KMS-11 (cell line): ENCODE data around the gene KCNQ1OT1.

Experiments
- H2AFZ ChIP-seq: fragments of 200-600 bp; sonication (generic); 2 replicates; pipeline ENCODE4 v1.6.1; 2016; ENCODE audit warnings: antibody characterized with exemption, mixed run types, low read depth
- H3K27ac ChIP-seq: fragments of 200-600 bp; sonication (generic); 2 replicates; pipeline ENCODE4 v1.6.1; 2016; ENCODE audit warnings: mild to moderate bottlenecking, mixed run types
- H3K27me3 ChIP-seq: fragments of 200-600 bp; sonication (generic); 2 replicates; pipeline ENCODE4 v1.6.1; 2017; ENCODE audit warnings: mild to moderate bottlenecking, low read depth, mixed run types, moderate library complexity; ENCODE audit not compliant: insufficient read depth
- H3K36me3 ChIP-seq: fragments of 200-600 bp; sonication (generic); 2 replicates; pipeline ENCODE4 v1.6.1; 2017; ENCODE audit warnings: mild to moderate bottlenecking, mixed run types; ENCODE audit not compliant: insufficient read depth
- H3K4me1 ChIP-seq: fragments of 200-600 bp; sonication (generic); 2 replicates; pipeline ENCODE4 v1.6.1; 2016; ENCODE audit warnings: mild to moderate bottlenecking, low read depth, mixed run types; ENCODE audit not compliant: poor library complexity, severe bottlenecking
- H3K4me2 ChIP-seq: fragments of 200-600 bp; sonication (generic); 2 replicates; pipeline ENCODE4 v1.7.0; 2016; ENCODE audit warnings: mild to moderate bottlenecking, mixed run types
- H3K4me3 ChIP-seq: fragments of 200-600 bp; sonication (generic); IDR thresholded peaks from 2 replicates; pipeline ENCODE4 v1.6.1; 2017; ENCODE audit warnings: low read depth, low read length, mixed read lengths; ENCODE audit not compliant: insufficient read depth
- H3K79me2 ChIP-seq: fragments of 200-600 bp; sonication (generic); 2 replicates; pipeline ENCODE4 v1.6.1; 2016; ENCODE audit warnings: low read depth, mixed run types; ENCODE audit not compliant: insufficient read depth
- H3K9ac ChIP-seq: fragments of 200-600 bp; sonication (generic); 2 replicates; pipeline ENCODE4 v1.6.1; 2016; ENCODE audit warnings: mild to moderate bottlenecking, mixed run types
- H4K20me1 ChIP-seq: fragments of 200-600 bp; sonication (generic); 2 replicates; pipeline ENCODE4 v1.6.1; 2016; ENCODE audit warnings: mild to moderate bottlenecking, mixed run types; ENCODE audit not compliant: insufficient read depth
- TF ChIP-seq, protein P1 (sequence below): fragments of 200-600 bp; sonication (generic); conservative IDR thresholded peaks from 2 replicates; pipeline ENCODE4 v1.6.1; 2017; ENCODE audit warnings: low read depth, mild to moderate bottlenecking, antibody characterized with exemption, low read length, moderate library complexity, mixed read lengths

Gene KCNQ1OT1

DNA sequence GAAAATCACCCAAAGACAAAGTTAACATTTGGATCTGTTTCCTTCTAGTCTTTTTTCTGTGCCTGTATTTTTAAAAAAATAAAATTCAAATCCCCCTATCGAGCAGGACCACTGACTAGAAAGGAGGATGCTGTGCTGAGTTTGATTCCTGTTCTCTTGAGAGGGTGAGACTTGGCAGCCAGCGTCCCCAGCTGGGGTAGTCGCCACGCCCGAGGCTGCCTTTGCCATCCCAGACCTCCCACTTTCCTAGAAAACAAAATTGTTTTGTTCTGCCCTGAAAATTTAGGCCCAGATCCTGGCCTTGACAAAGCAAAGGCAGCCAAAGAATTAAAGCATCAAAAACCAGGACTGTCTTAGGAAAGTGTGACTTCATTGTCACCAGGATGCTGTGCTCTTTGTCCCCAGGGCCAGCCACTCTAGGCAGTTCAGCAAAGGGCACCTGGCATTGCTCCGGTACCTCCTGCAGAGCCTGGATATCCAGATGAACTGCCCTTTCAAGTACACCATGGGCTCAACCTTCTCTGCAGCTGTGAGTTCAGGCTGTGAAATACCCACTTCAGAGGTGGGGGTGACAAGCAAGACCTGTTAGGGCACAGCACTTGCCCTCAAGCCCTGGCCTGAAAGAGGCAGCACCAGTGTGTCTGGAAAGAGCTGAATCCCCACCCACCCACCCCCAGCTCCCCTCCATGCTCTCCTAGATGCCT, 44.6 kb downstream of the KCNQ1OT1 start:
- Histone ChIP-seq H3K79me2 (no peaks in the 10 kb centered on the region), H4K20me1 (no peaks in the 10 kb centered on the region), H3K4me2 (no peak overlapping the region), H3K27me3 (no peaks in the 10 kb centered on the region), H3K36me3 (no peaks in the 10 kb centered on the region), H3K9ac (no peak overlapping the region), H3K27ac (no peak overlapping the region), H3K4me1 (no peaks in the 10 kb centered on the region), H2AFZ (no peak overlapping the region), H3K4me3 (no peak overlapping the region)
- TF ChIP-seq, protein P1, sequence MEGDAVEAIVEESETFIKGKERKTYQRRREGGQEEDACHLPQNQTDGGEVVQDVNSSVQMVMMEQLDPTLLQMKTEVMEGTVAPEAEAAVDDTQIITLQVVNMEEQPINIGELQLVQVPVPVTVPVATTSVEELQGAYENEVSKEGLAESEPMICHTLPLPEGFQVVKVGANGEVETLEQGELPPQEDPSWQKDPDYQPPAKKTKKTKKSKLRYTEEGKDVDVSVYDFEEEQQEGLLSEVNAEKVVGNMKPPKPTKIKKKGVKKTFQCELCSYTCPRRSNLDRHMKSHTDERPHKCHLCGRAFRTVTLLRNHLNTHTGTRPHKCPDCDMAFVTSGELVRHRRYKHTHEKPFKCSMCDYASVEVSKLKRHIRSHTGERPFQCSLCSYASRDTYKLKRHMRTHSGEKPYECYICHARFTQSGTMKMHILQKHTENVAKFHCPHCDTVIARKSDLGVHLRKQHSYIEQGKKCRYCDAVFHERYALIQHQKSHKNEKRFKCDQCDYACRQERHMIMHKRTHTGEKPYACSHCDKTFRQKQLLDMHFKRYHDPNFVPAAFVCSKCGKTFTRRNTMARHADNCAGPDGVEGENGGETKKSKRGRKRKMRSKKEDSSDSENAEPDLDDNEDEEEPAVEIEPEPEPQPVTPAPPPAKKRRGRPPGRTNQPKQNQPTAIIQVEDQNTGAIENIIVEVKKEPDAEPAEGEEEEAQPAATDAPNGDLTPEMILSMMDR, result no peak

DNA sequence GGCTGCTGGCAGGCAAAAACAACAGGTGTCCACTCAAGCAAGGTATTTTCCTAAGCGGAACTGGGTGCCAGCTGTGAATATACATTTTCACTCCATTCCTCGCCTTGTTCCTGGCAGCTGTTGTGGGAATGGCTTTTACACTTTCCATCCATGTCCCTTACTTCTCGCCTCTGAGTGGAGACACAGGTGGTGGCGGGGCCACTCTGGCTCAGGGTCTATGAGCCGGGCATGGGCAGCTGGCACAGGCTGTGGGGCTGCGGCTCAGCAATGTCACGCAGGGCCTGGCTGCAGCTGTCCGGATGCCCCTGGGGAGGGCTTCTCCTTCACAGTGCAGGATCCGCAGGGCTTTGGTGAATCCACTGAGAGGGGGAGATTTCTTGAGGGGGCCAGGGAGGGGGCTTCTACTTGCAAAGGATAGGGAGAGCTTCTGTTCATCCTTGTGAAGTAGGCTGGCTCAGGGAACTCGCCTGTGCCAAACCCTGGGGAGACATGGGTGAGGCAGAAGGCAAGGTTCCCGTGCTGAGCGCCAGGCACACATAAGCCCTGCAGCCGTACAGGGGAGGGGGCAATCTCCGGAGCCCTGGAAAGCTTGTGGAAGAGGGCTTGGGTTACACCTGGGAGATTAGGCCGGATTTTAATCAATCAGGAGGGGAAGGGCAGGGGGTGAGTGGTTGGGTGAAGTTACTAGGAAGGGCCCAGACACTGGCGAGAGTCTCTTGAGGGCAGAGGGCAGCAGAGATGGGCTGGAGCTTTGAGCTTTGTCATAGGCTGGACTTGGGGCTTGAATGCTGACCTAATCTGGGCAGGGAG, 45.7 kb downstream of the KCNQ1OT1 start:
- Histone ChIP-seq H3K4me3 (no peak overlapping the region), H3K27ac (no peak overlapping the region), H3K9ac (no peak overlapping the region), H3K79me2 (no peaks in the 10 kb centered on the region), H4K20me1 (no peaks in the 10 kb centered on the region), H3K4me1 (no peaks in the 10 kb centered on the region), H3K4me2 (no peak overlapping the region), H2AFZ (no peak overlapping the region), H3K36me3 (no peaks in the 10 kb centered on the region), H3K27me3 (no peaks in the 10 kb centered on the region)
- TF ChIP-seq, protein P1, result no peak

DNA sequence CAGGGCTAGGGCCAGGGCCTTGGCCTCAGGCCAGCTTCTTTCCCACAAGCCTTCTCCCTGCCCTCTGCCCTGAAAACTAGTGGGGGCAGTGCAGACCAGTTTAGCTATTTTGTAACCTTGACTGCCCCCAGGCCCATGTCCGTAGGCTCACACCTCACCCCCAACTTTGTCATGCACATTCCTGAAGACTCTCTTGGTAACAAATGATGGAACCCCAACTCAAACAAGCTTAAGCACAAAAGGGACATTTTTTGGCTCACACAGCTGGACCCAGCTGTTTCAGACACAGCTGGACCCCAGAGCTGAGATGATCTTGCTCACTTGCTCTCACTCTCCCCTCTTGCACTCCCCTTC, 46.6 kb downstream of the KCNQ1OT1 start:
- Histone ChIP-seq H3K27ac (no peak overlapping the region), H3K79me2 (no peaks in the 10 kb centered on the region), H3K9ac (no peak overlapping the region), H3K4me3 (no peak overlapping the region), H4K20me1 (no peaks in the 10 kb centered on the region), H3K4me1 (no peaks in the 10 kb centered on the region), H3K36me3 (no peaks in the 10 kb centered on the region), H3K4me2 (no peak overlapping the region), H2AFZ (no peak overlapping the region), H3K27me3 (no peaks in the 10 kb centered on the region)
- TF ChIP-seq, protein P1, result no peak

DNA sequence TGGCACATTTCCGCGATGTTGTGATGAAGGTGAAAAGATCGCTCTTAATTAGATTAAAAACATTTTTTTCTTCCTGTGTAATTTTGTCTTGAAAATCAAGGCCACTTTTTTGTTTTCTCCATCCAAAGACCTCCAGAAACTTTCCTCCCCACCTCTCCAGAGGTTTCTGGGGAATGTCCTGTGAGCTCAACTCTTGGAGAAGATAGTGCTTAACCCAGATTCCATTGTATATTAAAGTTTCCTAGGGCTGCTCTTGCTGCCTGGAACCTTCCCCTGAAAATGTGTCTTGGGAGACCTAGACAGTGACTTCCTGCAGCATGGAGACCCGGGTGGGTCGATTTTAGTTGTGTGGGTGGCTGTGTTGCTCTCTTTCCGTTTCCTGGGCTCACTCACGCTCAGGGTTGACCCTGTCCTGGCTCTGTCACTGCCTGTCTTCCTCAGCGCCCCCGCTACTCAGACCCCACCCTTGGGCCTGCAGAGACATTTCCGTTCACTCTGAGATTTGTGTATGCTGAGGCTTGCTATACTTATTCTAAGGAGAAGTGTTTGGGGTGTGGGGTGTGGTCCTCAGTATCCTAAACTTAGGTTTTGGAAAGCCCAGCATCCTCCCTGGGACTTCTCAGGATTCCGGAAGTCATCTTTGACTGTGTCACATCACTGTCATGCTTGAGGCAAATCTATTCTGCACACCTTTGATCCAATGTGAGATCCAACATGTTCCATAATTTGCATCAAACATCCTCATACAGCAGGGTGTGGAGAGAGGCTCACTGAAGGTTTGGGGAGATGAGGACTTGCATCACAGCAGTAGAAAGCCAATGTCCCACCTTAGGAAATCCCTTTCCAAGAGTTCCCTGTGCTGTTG, 47.2 kb downstream of the KCNQ1OT1 start:
- no peak overlapping the region for H3K4me2 ChIP-seq
- H2AFZ ChIP-seq, result no peak overlapping the region
- H3K27ac ChIP-seq, result no peak overlapping the region
- no peaks in the 10 kb centered on the region for H3K79me2 ChIP-seq
- no peak overlapping the region for H3K9ac ChIP-seq
- no peaks in the 10 kb centered on the region for H4K20me1 ChIP-seq
- H3K4me3 ChIP-seq, result no peak overlapping the region
- TF ChIP-seq, protein P1, result no peak
- H3K27me3 ChIP-seq, result no peaks in the 10 kb centered on the region
- no peaks in the 10 kb centered on the region for H3K4me1 ChIP-seq
- no peaks in the 10 kb centered on the region for H3K36me3 ChIP-seq
